Measurements from ENCODE around the gene LIMK1. TPM values are rescaled to one million over a fixed set of nuclear protein-coding genes. Genes with fewer than 3 reads are reported as not detected.
A peak's percentile ranks its signal among the peaks of the same experiment; 100 is the strongest.

LIMK1 gene
- polyA plus RNA-seq, 1 donor from 2014 or later, result 14.6 TPM

GRCh38 chr7:74063646-74064045 is 20.0 kb upstream of the LIMK1 start:
- Mint-ChIP-seq H3K36me3 (no peaks in the 10 kb centered on the region), H3K27ac (peak overlapping the region in 1 of 3 donors; percentile 67), H3K9me3 (no peaks in the 10 kb centered on the region), H3K27me3 (no peaks in the 10 kb centered on the region), H3K4me3 (no peak overlapping the region), H3K4me1 (peaks cover 5 to 7% (median 5%) of the 10 kb centered on the region in 3 donors)

- peak overlapping the region in 1 of 3 donors; percentile 18 for H3K27ac Mint-ChIP-seq
- no peaks in the 10 kb centered on the region for H3K9me3 Mint-ChIP-seq
- peaks cover 5 to 7% (median 5%) of the 10 kb centered on the region in 3 donors for H3K4me1 Mint-ChIP-seq
- no peaks in the 10 kb centered on the region for H3K27me3 Mint-ChIP-seq
- no peaks in the 10 kb centered on the region for H3K36me3 Mint-ChIP-seq
- H3K4me3 Mint-ChIP-seq, result no peak overlapping the region
Measured at GRCh38 chr7:74064696-74065095, 18.9 kb upstream of the LIMK1 start.

GRCh38 chr7:74066626-74067025 is 17.0 kb upstream of the LIMK1 start:
- Mint-ChIP-seq H3K4me3 (no peak overlapping the region), H3K9me3 (no peaks in the 10 kb centered on the region), H3K36me3 (no peaks in the 10 kb centered on the region), H3K27ac (no peak overlapping the region), H3K4me1 (peaks cover 5 to 7% (median 5%) of the 10 kb centered on the region in 3 donors), H3K27me3 (no peaks in the 10 kb centered on the region)

GRCh38 chr7:74068378-74069085 is 15.1 kb upstream of the LIMK1 start:
- Mint-ChIP-seq H3K9me3 (no peaks in the 10 kb centered on the region), H3K36me3 (peaks cover 2% of the 10 kb centered on the region), H3K4me1 (no peaks in the 10 kb centered on the region), H3K27me3 (no peaks in the 10 kb centered on the region), H3K27ac (peak overlapping the region in 1 of 3 donors; percentile 52), H3K4me3 (peak overlapping the region in 2 of 4 donors; percentile 28 to 44)

- no peak overlapping the region for H3K27ac Mint-ChIP-seq
- no peaks in the 10 kb centered on the region for H3K9me3 Mint-ChIP-seq
- H3K4me1 Mint-ChIP-seq, result no peaks in the 10 kb centered on the region
- peak overlapping the region in 1 of 4 donors; percentile 28 for H3K4me3 Mint-ChIP-seq
- H3K36me3 Mint-ChIP-seq, result peaks cover 2% of the 10 kb centered on the region
- no peaks in the 10 kb centered on the region for H3K27me3 Mint-ChIP-seq
Measured at GRCh38 chr7:74069086-74069541, 14.5 kb upstream of the LIMK1 start.

- Mint-ChIP-seq H3K27ac (peak overlapping the region in 2 of 3 donors; percentile 35 to 80), H3K4me1 (peaks cover 0 to 1% (median 0%) of the 10 kb centered on the region in 3 donors), H3K27me3 (no peaks in the 10 kb centered on the region), H3K4me3 (peak overlapping the region in 1 of 4 donors; percentile 28), H3K9me3 (no peaks in the 10 kb centered on the region), H3K36me3 (peaks cover 2% of the 10 kb centered on the region)
Measured at GRCh38 chr7:74069790-74070618, 13.6 kb upstream of the LIMK1 start.

GRCh38 chr7:74070619-74070921 is 13.0 kb upstream of the LIMK1 start:
- Mint-ChIP-seq H3K36me3 (peaks cover 2% of the 10 kb centered on the region), H3K9me3 (no peaks in the 10 kb centered on the region), H3K4me1 (peaks cover 0 to 1% (median 0%) of the 10 kb centered on the region in 3 donors), H3K27ac (peak overlapping the region in 1 of 3 donors; percentile 91), H3K4me3 (no peak overlapping the region), H3K27me3 (no peaks in the 10 kb centered on the region)

GRCh38 chr7:74071121-74071520 is 12.5 kb upstream of the LIMK1 start:
- Mint-ChIP-seq H3K9me3 (no peaks in the 10 kb centered on the region), H3K27ac (peak overlapping the region in 1 of 3 donors; percentile 91), H3K4me3 (no peak overlapping the region), H3K36me3 (peaks cover 2% of the 10 kb centered on the region), H3K27me3 (no peaks in the 10 kb centered on the region), H3K4me1 (peaks cover 0 to 1% (median 0%) of the 10 kb centered on the region in 3 donors)

- Mint-ChIP-seq H3K27ac (peak overlapping the region in 1 of 3 donors; percentile 33), H3K9me3 (no peaks in the 10 kb centered on the region), H3K36me3 (peaks cover 2% of the 10 kb centered on the region), H3K4me1 (peaks cover 0 to 1% (median 0%) of the 10 kb centered on the region in 3 donors), H3K4me3 (no peak overlapping the region), H3K27me3 (no peaks in the 10 kb centered on the region)
Measured at GRCh38 chr7:74074770-74075169, 8.8 kb upstream of the LIMK1 start.

GRCh38 chr7:74078461-74078860 is 5.1 kb upstream of the LIMK1 start:
- Mint-ChIP-seq H3K4me3 (peak overlapping the region in 1 of 4 donors; percentile 18), H3K27ac (peak overlapping the region in 2 of 3 donors; percentile 11 to 25), H3K4me1 (peaks cover 0 to 3% (median 2%) of the 10 kb centered on the region in 3 donors), H3K36me3 (no peaks in the 10 kb centered on the region), H3K9me3 (no peaks in the 10 kb centered on the region), H3K27me3 (no peaks in the 10 kb centered on the region)

GRCh38 chr7:74082770-74083116 is 861 bp upstream of the LIMK1 start:
- Mint-ChIP-seq H3K9me3 (no peaks in the 10 kb centered on the region), H3K27me3 (no peaks in the 10 kb centered on the region), H3K4me3 (peak overlapping the region; percentile 60 to 73 (median 66)), H3K4me1 (peaks cover 0 to 7% (median 4%) of the 10 kb centered on the region in 3 donors), H3K27ac (no peak overlapping the region), H3K36me3 (no peaks in the 10 kb centered on the region)

GRCh38 chr7:74083928-74084721 is 521 bp downstream of the LIMK1 start:
- peak overlapping the region; percentile 77 to 96 (median 87) for H3K4me3 Mint-ChIP-seq
- no peaks in the 10 kb centered on the region for H3K36me3 Mint-ChIP-seq
- peaks cover 0 to 7% (median 4%) of the 10 kb centered on the region in 3 donors for H3K4me1 Mint-ChIP-seq
- peak overlapping the region in 2 of 3 donors; percentile 18 to 94 for H3K27ac Mint-ChIP-seq
- H3K27me3 Mint-ChIP-seq, result no peaks in the 10 kb centered on the region
- H3K9me3 Mint-ChIP-seq, result no peaks in the 10 kb centered on the region

- H3K36me3 Mint-ChIP-seq, result no peaks in the 10 kb centered on the region
- H3K27me3 Mint-ChIP-seq, result no peaks in the 10 kb centered on the region
- H3K4me3 Mint-ChIP-seq, result peak overlapping the region; percentile 77 to 96 (median 87)
- peaks cover 0 to 9% (median 4%) of the 10 kb centered on the region in 3 donors for H3K4me1 Mint-ChIP-seq
- no peaks in the 10 kb centered on the region for H3K9me3 Mint-ChIP-seq
- H3K27ac Mint-ChIP-seq, result peak overlapping the region in 2 of 3 donors; percentile 18 to 94
Measured at GRCh38 chr7:74084722-74085578, 1.3 kb downstream of the LIMK1 start.

All from IgD-negative memory B cell (primary cell).